K562 (cell line): Measurements from ENCODE around the gene SRM. TPM values are rescaled to one million over a fixed set of nuclear protein-coding genes. Genes with fewer than 3 reads are reported as not detected.
A peak's percentile ranks its signal among the peaks of the same experiment; 100 is the strongest.
"Not testable (repeated sequence)": the region's sequence is repeated elsewhere in the genome, so short reads cannot be mapped to it uniquely, and the experiment has no call there.

Source experiments
- ATAC-seq: fragments of 200-7000 bp; cut with Tn5 transposase; 3 replicates; pipeline ENCODE4 v1.9.1; 2020; ENCODE audit warnings: moderate library complexity
- BruUV-seq: library from RNA; stranded (reverse); fragments of 400-500 nt; replicated peaks from 2 replicates; lab custom pipeline; 2021; lab: Mats Ljungman, UMichigan
- CTCF ChIA-PET: fragments of 300-600 bp; formaldehyde crosslinking; extraction: SDS; loops from one replicate; lab custom pipeline; 2021; ENCODE audit warnings: low intra/inter-chr PET ratio; lab: Yijun Ruan, JAX
- POLR2A ChIA-PET: fragments of 300-600, 350-650 bp; sonication (Branson Sonifier 250); formaldehyde crosslinking; extraction: SDS; loops from one replicate; lab custom pipeline; 2021; ENCODE audit warnings: antibody characterized with exemption, inconsistent platforms; lab: Yijun Ruan, JAX
- DNase-seq, 4 experiments: peaks; one replicate each; pipeline versions ENCODE4 v3.0.0 to v3.0.0-alpha.2; 2011 to 2018; ENCODE audit warnings: low spot score in 3 of 4, mixed read lengths in 3 of 4; ENCODE audit errors: extremely low read depth in 1 of 4
- FAIRE-seq: peaks from 2 replicates; lab custom pipeline; 2011; peaks lifted over from hg19 to GRCh38; lab: Jason Lieb, UNC
- H2AFZ ChIP-seq: 2 replicates; pipeline ENCODE4 v1.6.0; 2011; ENCODE audit warnings: low read depth, low read length, control low read depth, inconsistent platforms
- H3K27ac ChIP-seq: fragments of 200-600 bp; 3 replicates; pipeline ENCODE4 v1.8.0; 2011; ENCODE audit warnings: low read depth, mild to moderate bottlenecking, control low read depth, inconsistent platforms, low read length, moderate library complexity, mixed read lengths; ENCODE audit errors: extremely low read depth
- H3K27me3 ChIP-seq, 2 experiments: fragments of 300-600 bp in 1 of 2; 2 replicates in 1 of 2; 3 replicates in 1 of 2; pipeline versions ENCODE4 v1.6.0 to v1.8.0; 2011; ENCODE audit warnings: inconsistent platforms in 2 of 2, low read length in 2 of 2, mild to moderate bottlenecking in 1 of 2, mixed read lengths in 1 of 2, moderate library complexity in 1 of 2; ENCODE audit not compliant: control insufficient read depth in 2 of 2, insufficient read depth in 2 of 2
- H3K36me3 ChIP-seq: fragments of 300-600 bp; 3 replicates; pipeline ENCODE4 v1.8.0; 2011; ENCODE audit warnings: mild to moderate bottlenecking, low read length, inconsistent platforms; ENCODE audit not compliant: control insufficient read depth, insufficient read depth
- H3K4me1 ChIP-seq, 2 experiments: fragments of 200-600 bp in 1 of 2; replicated peaks in 1 of 2; 2 replicates in 1 of 2; 3 replicates in 1 of 2; pipeline versions ENCODE4 v1.5.1 to v1.8.0; 2011; ENCODE audit warnings: inconsistent platforms in 2 of 2, low read length in 2 of 2, mild to moderate bottlenecking in 1 of 2, mixed read lengths in 1 of 2, moderate library complexity in 1 of 2; ENCODE audit not compliant: control insufficient read depth in 2 of 2, insufficient read depth in 2 of 2
- H3K4me2 ChIP-seq: 2 replicates; pipeline ENCODE4 v1.6.1; 2011; ENCODE audit warnings: low read length, control low read depth, inconsistent platforms, mixed read lengths; ENCODE audit not compliant: insufficient read depth
- H3K4me3 ChIP-seq: fragments of 200-600 bp; sonication (generic), shearing (Covaris generic); 2 replicates; pipeline ENCODE4 v1.5.1; 2016; ENCODE audit warnings: control low read depth, inconsistent platforms
- H3K79me2 ChIP-seq: fragments of 200-600 bp; 3 replicates; pipeline ENCODE4 v1.8.0; 2011; ENCODE audit warnings: low read length, inconsistent platforms; ENCODE audit not compliant: control insufficient read depth, insufficient read depth
- H3K9ac ChIP-seq, 2 experiments: 2 replicates each; pipeline versions ENCODE4 v1.6.0 to v1.6.1; 2011; ENCODE audit warnings: low read depth in 2 of 2, low read length in 2 of 2, control low read depth in 1 of 2, inconsistent platforms in 1 of 2, mild to moderate bottlenecking in 1 of 2, mixed read lengths in 1 of 2; ENCODE audit not compliant: insufficient read depth in 1 of 2
- H3K9me1 ChIP-seq: one replicate; pipeline ENCODE4 v1.6.0; 2011; ENCODE audit warnings: inconsistent platforms, mild to moderate bottlenecking, low read length, moderate library complexity; ENCODE audit not compliant: control insufficient read depth, insufficient read depth
- H3K9me3 ChIP-seq: replicated peaks from 2 replicates; pipeline ENCODE4 v1.5.1; 2011; ENCODE audit warnings: low read depth, low read length, inconsistent platforms; ENCODE audit not compliant: control insufficient read depth, insufficient read depth
- H4K20me1 ChIP-seq: replicated peaks from 2 replicates; pipeline ENCODE4 v1.6.1; 2011; ENCODE audit warnings: low read length, inconsistent platforms, mixed read lengths; ENCODE audit not compliant: control insufficient read depth, insufficient read depth
- ATF3 ChIP-seq, 2 experiments: fragments of 450-650 bp in 1 of 2; sonication (generic) in 1 of 2; formaldehyde crosslinking in 1 of 2; IDR thresholded peaks in 1 of 2; conservative IDR thresholded peaks in 1 of 2; 2 replicates each; pipeline versions ENCODE4 v1.6.1 to v1.8.1; 2016 to 2023; ENCODE audit warnings: mild to moderate bottlenecking in 2 of 2, moderate library complexity in 2 of 2, inconsistent platforms in 1 of 2, missing genetic modification reagents in 1 of 2
- ATF7 ChIP-seq: fragments of 450-650 bp; IDR thresholded peaks from 2 replicates; pipeline ENCODE4 v1.7.1; 2014; ENCODE audit warnings: mild to moderate bottlenecking, moderate library complexity
- C11orf30 ChIP-seq: fragments of 450-650 bp; IDR thresholded peaks from 2 replicates; pipeline ENCODE4 v1.6.1; 2016; ENCODE audit warnings: low read depth, mild to moderate bottlenecking
- CBFA2T3 ChIP-seq: fragments of 450-650 bp; IDR thresholded peaks from 2 replicates; pipeline ENCODE4 v1.6.1; 2017
- KDM1A ChIP-seq, 2 experiments: fragments of 450-650 bp; IDR thresholded peaks; 2 replicates each; pipeline ENCODE4 v1.6.1; 2016; ENCODE audit warnings: mild to moderate bottlenecking in 2 of 2
- KLF13 ChIP-seq: fragments of 450-650 bp; IDR thresholded peaks from 2 replicates; pipeline ENCODE4 v1.6.1; 2016; ENCODE audit warnings: missing genetic modification characterization, low read depth, mild to moderate bottlenecking, missing compliant biosample characterization, moderate library complexity, borderline replicate concordance
- LCOR ChIP-seq: sonication (generic); formaldehyde crosslinking; IDR thresholded peaks from 2 replicates; pipeline ENCODE4 v1.8.0; 2022; ENCODE audit warnings: mild to moderate bottlenecking, missing genetic modification reagents
- MAFG ChIP-seq: fragments of 450-650 bp; conservative IDR thresholded peaks from 2 replicates; pipeline ENCODE4 v1.6.1; 2016; ENCODE audit warnings: missing genetic modification characterization, missing compliant biosample characterization
- MAFK ChIP-seq: IDR thresholded peaks from 2 replicates; pipeline ENCODE4 v1.6.1; 2011; ENCODE audit warnings: low read length, improper control_type of control experiment
- PKNOX1 ChIP-seq: fragments of 450-650 bp; IDR thresholded peaks from 2 replicates; pipeline ENCODE4 v1.6.1; 2016
- RCOR1 ChIP-seq, 2 experiments: IDR thresholded peaks; 2 replicates each; pipeline ENCODE4 v1.6.1; 2012; ENCODE audit warnings: low read depth in 2 of 2, low read length in 2 of 2, borderline replicate concordance in 1 of 2, improper control_type of control experiment in 1 of 2
- ZEB2 ChIP-seq: fragments of 450-650 bp; IDR thresholded peaks from 2 replicates; pipeline ENCODE4 v1.6.1; 2016
- ZKSCAN3 ChIP-seq: fragments of 250-450 bp; sonication (Bioruptor Pico); IDR thresholded peaks from 2 replicates; pipeline ENCODE4 v1.4.0; 2020
- ZNF316 ChIP-seq: fragments of 450-650 bp; IDR thresholded peaks from 2 replicates; pipeline ENCODE4 v1.6.1; 2016
- WGBS: fragments of 100-300 bp; shearing (Covaris generic); methylation state at CpG from one replicate; pipeline ENCODE4 v1.1.6; 2016; ENCODE audit warnings: low coverage, mixed read lengths; ENCODE audit not compliant: insufficient coverage; ENCODE audit errors: missing lambda C conversion rate; 5-methylcytosine and 5-hydroxymethylcytosine counted together
- in situ Hi-C: fragments of 300-500 bp; cut with MboI; formaldehyde crosslinking; loops from 4 replicates; pipeline ENCODE4 v1.15.0; 2018; ENCODE audit warnings: inconsistent platforms, mixed read lengths
- intact Hi-C: fragments of 100-400 bp; cut with micrococcal nuclease; formaldehyde crosslinking; loops from 2 replicates; pipeline ENCODE4 v1.14.2; 2022
- polyA plus RNA-seq, 8 experiments: library from polyadenylated mRNA; depleted of rRNA in 4 of 8; stranded (reverse) in 5 of 8; unstranded in 3 of 8; fragments of >200 nt; fragmentation: Nextera tagmentation in 2 of 8; fragmentation: Illumina TruSeq in 1 of 8; extraction: Ambion mirVana in 2 of 8; extraction: Trizol in 1 of 8; gene quantifications; 2 replicates each; pipeline versions ENCODE4 v1.2.1 to v1.2.3, GENCODE V29; 2011 to 2014; ENCODE audit warnings: inconsistent platforms in 1 of 8, missing spikeins in 1 of 8
- total RNA-seq, 7 experiments: library from RNA; depleted of rRNA in 6 of 7; stranded (reverse); fragments of >200 nt in 6 of 7; fragmentation: Illumina TruSeq in 2 of 7; extraction: Trizol in 2 of 7; gene quantifications; 2 replicates each; pipeline versions ENCODE4 v1.2.1 to v1.2.3, GENCODE V29; 2011 to 2021; ENCODE audit warnings: low replicate concordance in 1 of 7

Gene SRM
- total and polyA plus RNA-seq, 9 of the 15 experiments (the other 6 are each of a cell fraction or from before 2014, with no cell fraction given): 23.9 to 373 (median 82.5) TPM

GRCh38 chr1:11037740-11038182 is 22.1 kb downstream of the SRM start (continued):
- TF ChIP-seq RCOR1 (IDR thresholded peaks at IDR 0.05; ENCODE audit: borderline replicate concordance in 1 of 2, low read depth in 2 of 2, low read length in 2 of 2) (peak in 1 of 2 experiments; percentile 72; a peak in 1 of 4 replicates), ZEB2 (no peak), CBFA2T3 (no peak), ZKSCAN3 (CRISPR knock-in tag) (no peak), ATF3 (IDR thresholded peaks at IDR 0.05) (no peak), ATF3 (CRISPR knock-in tag; conservative IDR thresholded peaks at IDR 0.05) (peak; percentile 47; the same call in 1 of the 2 replicates)

- TF ChIP-seq ZNF316 (peak; percentile 89), KLF13 (0 out of 2 replicates have a peak, but pooled peaks have one; percentile 9), MAFK (0 out of 2 replicates have a peak, but pooled peaks have one; percentile 21), LCOR (CRISPR knock-in tag) (0 out of 2 replicates have a peak, but pooled peaks have one; percentile 61), PKNOX1 (peak; percentile 46; the same call in 1 of the 2 replicates), C11orf30 (peak; percentile 76), MAFG (peak; percentile 69), ATF7 (peak; percentile 13; the same call in 1 of the 2 replicates), KDM1A (IDR thresholded peaks at IDR 0.05) (0 out of 4 replicates have a peak, but pooled peaks of 1 of the 2 experiments have one; percentile 24)
- H2AFZ ChIP-seq, FAIRE-seq, ATAC-seq, H3K9ac ChIP-seq, H3K4me1 ChIP-seq, H3K9me1 ChIP-seq, DNase-seq, H3K4me2 ChIP-seq, H3K4me3 ChIP-seq, BruUV-seq, H3K9me3 ChIP-seq, H3K36me3 ChIP-seq, H3K27ac ChIP-seq, H3K79me2 ChIP-seq, in situ Hi-C loops, H4K20me1 ChIP-seq: not testable (repeated sequence)
- WGBS: 28% methylated on average over 18 of the region's 18 CpGs
- ChIA-PET CTCF (interaction anchor here (0.7 to 2.6 kb wide), 5 partner anchors 23 to 608 kb away, joined by 3 to 20 read pairs (median 6); no protein-coding TSS in a partner anchor), POLR2A (interaction anchor here (0.6 to 2.0 kb wide), 16 partner anchors 9 to 737 kb away, joined by 3 to 6 read pairs (median 4); partner anchors contain the start of genes EXOSC10, FBXO6, MASP2 and TARDBP)
- peaks cover 8 to 20% of the 10 kb centered on the region in 2 experiments for H3K27me3 ChIP-seq
- intact Hi-C loops: loop anchor here (1.0 to 10.0 kb wide), 5 partner anchors 195 to 688 kb away; no protein-coding TSS in a partner anchor
Observed at GRCh38 chr1:11037019-11037739, 22.6 kb downstream of the SRM start.
